Fibroblast of pulmonary artery (primary cell): Measurements from ENCODE around the gene LMBRD2.

Source experiments
- DNase-seq: peaks from one replicate; pipeline ENCODE4 v3.0.0-alpha.2; 2010; ENCODE audit warnings: low read depth
- H3K4me3 ChIP-seq: replicated peaks from 2 replicates; pipeline ENCODE4 v1.5.1; 2011; ENCODE audit warnings: low read depth, mild to moderate bottlenecking, control low read depth, low read length, moderate library complexity
- TF ChIP-seq, protein P1 (sequence below): IDR thresholded peaks from 2 replicates; pipeline ENCODE4 v1.5.1; 2011; ENCODE audit warnings: mild to moderate bottlenecking, control low read depth, low read length, inconsistent platforms; ENCODE audit errors: missing control alignments

LMBRD2 gene

DNA sequence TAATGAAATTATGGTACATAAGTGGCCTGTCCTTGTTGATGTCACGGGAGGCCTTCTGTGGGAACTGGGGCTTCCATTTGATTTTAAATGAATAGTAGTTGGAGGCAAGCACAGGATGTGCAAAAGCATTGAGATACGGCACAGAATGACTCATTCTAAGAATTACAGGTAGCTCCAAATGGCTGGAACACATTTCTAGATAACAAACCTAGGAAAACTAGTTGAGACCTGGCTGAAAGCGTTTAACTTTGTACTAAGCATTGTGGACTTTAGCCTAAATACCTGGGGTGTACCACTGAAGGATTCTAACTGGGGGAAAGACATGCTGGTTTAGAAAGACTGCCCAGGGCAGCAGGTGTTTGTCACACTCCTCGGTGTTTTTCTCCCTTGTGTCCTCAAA is 9.7 kb upstream of the LMBRD2 start:
- TF ChIP-seq, protein P1, sequence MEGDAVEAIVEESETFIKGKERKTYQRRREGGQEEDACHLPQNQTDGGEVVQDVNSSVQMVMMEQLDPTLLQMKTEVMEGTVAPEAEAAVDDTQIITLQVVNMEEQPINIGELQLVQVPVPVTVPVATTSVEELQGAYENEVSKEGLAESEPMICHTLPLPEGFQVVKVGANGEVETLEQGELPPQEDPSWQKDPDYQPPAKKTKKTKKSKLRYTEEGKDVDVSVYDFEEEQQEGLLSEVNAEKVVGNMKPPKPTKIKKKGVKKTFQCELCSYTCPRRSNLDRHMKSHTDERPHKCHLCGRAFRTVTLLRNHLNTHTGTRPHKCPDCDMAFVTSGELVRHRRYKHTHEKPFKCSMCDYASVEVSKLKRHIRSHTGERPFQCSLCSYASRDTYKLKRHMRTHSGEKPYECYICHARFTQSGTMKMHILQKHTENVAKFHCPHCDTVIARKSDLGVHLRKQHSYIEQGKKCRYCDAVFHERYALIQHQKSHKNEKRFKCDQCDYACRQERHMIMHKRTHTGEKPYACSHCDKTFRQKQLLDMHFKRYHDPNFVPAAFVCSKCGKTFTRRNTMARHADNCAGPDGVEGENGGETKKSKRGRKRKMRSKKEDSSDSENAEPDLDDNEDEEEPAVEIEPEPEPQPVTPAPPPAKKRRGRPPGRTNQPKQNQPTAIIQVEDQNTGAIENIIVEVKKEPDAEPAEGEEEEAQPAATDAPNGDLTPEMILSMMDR, result no peak
- H3K4me3 ChIP-seq, result no peak overlapping the region
- no peak for DNase-seq

DNA sequence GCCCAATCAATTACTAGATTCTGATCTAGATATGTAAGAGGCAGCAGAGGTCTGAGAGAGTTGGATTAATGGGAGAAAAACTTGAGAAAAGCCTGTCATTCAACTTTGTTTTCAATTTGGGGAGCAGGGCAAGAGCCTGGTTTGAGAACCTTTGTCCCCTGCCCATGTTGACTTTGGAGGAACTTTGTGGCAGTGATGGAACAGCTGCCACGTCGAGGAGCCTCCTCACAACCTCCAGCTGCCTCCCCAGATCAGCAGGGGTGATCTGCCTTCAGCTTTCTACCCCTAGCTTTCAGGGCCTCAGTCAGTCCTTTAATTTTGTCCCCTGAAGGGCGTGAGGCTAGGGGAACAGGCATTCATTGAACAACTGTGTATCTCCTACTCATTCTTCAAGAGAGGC is 8.9 kb upstream of the LMBRD2 start:
- TF ChIP-seq, protein P1, result no peak
- H3K4me3 ChIP-seq, result no peak overlapping the region
- DNase-seq, result no peak

DNA sequence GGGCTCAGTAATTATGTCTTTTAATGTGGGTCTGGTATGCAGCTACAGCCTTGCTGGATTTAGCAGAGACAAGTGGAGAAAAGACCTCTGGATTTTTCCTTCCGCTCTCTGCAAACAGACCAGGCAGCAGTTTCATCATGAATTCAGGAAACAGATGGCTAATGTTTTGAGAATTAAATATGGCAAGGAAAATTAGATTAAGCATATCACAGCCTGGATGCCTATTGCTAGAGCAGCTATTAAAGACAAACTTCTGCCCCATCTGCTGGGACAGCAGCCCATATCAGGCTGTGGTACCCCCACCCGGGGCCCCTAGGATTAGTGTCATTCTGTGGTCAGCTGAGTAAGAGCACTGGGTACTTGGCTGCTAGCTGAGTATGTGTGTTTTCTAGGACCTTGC is 6.5 kb upstream of the LMBRD2 start:
- H3K4me3 ChIP-seq, result no peak overlapping the region
- no peak for DNase-seq
- TF ChIP-seq, protein P1, result no peak

DNA sequence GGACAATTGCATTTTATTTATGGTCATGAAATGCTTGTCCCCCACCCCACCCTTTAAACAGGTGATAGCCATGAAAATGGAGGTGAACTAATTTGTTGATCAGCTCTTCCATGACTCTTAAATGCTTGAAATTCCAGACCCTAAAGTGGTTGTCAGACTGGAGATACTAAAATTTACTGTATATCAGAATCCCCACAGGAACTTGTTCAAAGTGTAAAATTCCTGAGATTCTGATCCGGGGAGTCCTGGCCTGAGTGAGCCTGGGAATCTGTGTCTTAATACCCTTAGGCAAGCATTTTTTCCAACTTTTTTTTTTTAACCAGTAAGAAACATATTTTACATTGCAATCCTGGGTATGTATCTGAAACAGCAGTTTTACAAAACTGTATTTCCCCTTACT is 4.9 kb upstream of the LMBRD2 start:
- no peak overlapping the region for H3K4me3 ChIP-seq
- DNase-seq, result peak; percentile 46
- TF ChIP-seq, protein P1, result no peak

DNA sequence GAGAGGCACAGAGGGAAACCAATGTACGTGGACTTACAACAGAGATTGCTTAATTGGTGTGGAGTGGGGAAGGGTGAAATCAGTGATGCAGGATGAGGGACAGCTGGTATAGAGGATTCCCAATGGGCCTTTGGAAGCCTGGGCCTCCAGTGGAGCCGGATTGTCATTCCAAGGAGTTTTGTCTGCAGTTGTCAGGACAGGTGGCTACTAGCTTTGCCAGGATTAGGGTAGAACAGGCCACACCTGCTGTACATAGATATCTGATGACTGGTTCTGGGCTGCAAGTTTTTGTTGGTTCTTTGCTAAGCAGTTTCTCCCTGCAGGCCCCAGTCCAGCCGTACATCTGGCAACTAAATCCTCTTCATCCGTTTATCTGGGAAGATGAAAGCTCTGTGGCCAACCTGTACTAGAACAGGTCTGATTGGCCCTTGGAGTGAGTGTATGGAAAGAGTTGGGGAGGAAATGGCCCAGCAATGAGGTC is 4.5 kb upstream of the LMBRD2 start:
- peak; percentile 36 for DNase-seq
- TF ChIP-seq, protein P1, result no peak
- no peak overlapping the region for H3K4me3 ChIP-seq

DNA sequence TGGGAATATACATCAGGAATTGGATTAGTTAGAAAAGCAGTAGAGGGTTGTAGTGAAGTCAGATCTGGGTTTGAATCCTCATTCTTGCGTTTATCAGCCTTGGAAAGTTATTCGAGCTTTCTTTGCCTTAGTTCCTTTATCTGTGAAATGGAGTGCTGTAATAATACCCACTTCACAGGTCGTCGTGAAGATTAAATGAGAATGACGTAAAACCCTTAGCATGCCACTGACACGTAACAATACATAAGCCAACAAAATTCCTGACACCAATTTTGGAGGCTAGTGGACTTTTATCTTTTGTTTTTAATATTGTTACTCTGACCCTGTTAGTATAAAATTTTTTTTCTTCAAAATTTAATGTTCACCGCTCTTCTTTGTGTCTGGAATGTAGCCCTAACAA is 3.6 kb upstream of the LMBRD2 start:
- TF ChIP-seq, protein P1, result no peak
- H3K4me3 ChIP-seq, result no peak overlapping the region
- no peak for DNase-seq

DNA sequence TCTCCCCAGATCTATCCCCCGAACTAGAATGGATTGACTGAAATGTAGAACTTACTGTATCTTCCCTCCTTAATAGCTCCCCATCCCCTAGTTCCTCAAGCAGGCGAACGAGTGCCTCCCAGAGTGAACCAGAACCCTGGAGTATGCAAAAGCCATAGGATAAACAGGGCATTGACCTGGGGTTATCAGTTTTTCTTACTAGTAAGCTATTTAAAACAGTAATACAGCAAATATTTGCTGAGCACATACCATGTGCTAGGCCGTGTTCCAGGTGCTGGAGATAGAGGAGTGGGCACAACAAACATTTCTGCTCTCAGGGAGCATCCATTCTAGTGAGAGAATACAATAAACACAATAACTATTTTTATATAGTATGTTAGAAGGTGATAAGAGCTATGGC is 2.0 kb upstream of the LMBRD2 start:
- H3K4me3 ChIP-seq, result no peak overlapping the region
- no peak for DNase-seq
- TF ChIP-seq, protein P1, result no peak
